Stimulated activated CD8-positive, alpha-beta memory T cell treated with anti-CD3 and anti-CD28 coated beads, Interleukin-2, amount 100 ng/mL, for 48 hours (primary cell): ENCODE results near the gene IER5.

Experiments used
- DNase-seq, 2 donors: peaks; one replicate each; pipeline ENCODE4 v3.0.0-alpha.2; 2020; ENCODE audit warnings: low read depth in 2 of 2

The IER5 gene

DNA sequence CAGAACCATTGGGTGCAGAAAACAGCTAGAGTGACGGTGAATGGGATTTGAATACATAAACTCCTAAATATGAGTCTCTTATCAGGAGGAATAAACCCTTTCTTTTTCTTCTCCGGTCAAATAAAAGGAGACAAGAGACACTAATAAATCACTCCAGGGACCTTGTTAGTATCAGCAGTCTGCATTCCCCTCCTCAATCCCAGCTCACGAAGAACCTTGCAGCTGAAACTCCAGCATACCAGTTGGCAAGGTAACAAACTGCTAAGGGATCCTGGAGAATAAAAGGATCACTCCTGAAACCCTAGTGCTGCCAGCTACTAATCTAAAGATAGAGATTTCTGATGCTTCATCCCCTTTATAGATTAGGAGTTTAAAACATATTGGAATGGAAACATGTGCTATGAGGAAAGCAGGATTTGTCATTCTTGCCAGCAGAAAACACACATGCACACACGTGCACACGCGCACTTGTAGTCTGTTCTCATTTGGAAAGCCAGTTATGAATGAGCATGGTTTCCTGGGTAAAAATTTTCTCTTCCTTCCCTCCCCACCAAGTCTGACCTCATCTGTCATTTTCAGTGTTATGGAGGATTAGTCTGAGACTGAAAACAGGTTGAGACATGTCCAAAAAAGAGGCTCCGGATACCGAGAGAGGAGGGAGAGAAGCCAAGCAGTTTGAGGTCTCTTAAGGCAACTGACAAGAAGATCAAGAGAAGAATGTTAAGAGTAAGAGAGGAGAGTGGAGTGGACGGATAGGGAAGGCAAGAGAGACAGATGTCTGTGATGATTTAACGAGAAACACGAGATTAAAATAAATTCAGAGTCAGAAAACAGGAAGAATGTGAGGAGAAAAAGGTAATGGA lies 10.9 kb downstream of the IER5 start:
- DNase-seq: peak in 1 of 2 donors; percentile 26

DNA sequence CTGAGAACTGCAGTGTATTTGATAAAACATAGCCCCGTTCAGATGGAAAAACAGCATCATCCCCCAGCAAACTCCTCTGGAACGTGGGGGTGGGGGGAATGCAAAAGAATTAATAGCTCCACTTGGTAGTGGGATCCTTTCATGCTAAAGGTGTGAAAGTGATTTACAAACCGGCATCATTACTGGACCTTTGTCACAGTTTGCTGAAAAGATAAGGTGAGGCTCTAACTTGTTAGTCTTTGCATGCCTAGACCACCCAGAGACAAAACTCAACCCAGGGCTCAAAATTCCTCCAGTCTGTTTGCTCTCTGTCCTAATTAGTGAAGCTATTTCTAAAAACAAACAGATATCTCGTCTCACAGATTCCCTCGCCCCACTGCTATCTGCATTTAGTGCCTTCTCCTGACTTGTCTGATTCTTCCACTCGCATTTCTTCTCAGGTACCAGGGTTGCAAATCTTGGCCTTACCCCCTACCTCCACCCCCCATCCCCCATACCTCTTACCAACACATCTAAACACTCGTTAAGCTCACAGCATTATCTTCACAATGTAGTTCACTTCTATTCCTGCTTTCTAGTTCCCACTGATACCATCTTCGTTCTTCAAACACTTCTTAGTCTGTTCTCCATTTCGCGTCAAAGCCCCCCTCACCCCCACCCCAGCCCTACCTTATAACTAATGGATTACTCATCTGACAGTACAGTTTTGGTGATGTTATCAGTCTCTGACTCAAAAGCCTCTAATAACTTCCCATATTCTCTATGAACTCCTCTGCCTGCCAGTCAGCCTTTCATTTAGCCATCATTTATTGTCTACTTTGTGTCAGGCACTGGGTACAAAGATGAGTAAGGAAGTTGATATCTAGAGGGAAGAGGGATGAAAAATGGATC lies 11.8 kb downstream of the IER5 start:
- peak in 1 of 2 donors; percentile 19 for DNase-seq

GRCh38 chr1:181100934-181101333 lies 12.4 kb downstream of the IER5 start:
- DNase-seq: no peak

DNA sequence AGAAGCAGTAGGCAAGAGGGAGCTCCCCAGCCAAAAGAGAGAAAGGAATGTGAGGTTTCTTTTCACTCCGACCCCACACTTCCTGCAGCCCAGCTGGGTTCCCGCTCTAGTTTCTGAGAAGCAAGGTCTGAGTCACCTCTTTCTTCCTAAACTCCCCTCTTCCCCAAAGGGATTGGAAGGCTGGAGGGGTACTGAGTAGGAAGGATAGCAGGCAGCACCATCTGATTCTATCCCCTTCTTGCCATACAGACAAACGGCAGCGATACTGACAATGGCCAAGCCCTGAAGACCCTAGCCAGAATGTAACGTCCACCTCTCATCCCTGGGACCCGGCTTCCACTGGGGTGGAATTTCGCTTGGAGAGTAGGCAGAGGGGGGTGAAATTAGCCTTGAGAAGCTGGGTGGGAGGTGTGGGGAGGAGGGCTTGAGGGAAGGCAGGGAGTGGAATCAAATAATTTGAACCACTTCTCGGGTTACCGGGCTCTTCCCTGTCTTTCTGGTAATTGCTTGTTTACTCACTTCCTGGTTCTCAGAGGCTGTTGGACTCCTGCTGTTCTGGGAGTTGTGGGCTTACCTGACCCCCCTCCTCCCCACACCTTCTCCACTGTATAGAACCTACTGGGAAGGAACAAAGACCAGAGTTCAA lies 13.2 kb downstream of the IER5 start:
- no peak for DNase-seq

- DNase-seq: no peak
These were observed 14.3 kb downstream of the IER5 start for GRCh38 chr1:181102841-181103240.

- DNase-seq: no peak
These were observed 14.9 kb downstream of the IER5 start for GRCh38 chr1:181103399-181103798.

DNA sequence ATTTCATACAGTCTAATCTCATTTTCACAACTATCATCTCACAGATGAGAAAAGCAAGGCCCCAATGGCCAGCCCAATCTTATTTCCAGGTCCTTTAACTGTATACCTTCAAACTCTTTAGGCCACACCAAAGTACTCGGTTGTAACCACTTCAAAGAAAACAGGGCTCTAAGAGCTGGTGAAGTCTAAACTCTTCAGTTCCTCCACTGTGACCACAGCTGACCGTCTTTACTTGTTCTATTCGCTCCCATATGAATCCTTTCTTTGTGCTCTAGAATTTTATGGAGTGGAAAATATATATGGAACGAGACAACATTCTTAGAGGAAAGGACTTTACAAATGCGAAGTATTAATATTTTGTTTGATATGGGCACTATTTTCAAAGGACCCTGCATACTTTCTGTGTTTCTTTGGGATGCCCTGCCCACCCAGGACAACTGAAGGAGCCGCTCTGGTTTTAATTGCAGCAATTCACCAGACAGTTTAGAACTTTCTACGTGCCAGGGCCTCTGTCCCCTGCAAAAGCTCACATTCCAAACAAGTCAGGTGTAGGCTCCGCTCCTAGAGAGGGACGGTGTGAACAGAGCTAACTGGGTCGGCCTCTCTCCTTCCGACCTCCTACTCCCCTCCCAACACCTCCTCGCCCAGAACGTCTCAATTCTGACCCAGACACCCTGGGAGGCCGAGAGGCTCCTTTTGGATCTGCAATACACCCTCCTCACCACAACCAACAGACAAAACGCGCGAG lies 15.7 kb downstream of the IER5 start:
- no peak for DNase-seq

GRCh38 chr1:181104790-181105133 lies 16.3 kb downstream of the IER5 start:
- peak; percentile 17 to 29 for DNase-seq

DNA sequence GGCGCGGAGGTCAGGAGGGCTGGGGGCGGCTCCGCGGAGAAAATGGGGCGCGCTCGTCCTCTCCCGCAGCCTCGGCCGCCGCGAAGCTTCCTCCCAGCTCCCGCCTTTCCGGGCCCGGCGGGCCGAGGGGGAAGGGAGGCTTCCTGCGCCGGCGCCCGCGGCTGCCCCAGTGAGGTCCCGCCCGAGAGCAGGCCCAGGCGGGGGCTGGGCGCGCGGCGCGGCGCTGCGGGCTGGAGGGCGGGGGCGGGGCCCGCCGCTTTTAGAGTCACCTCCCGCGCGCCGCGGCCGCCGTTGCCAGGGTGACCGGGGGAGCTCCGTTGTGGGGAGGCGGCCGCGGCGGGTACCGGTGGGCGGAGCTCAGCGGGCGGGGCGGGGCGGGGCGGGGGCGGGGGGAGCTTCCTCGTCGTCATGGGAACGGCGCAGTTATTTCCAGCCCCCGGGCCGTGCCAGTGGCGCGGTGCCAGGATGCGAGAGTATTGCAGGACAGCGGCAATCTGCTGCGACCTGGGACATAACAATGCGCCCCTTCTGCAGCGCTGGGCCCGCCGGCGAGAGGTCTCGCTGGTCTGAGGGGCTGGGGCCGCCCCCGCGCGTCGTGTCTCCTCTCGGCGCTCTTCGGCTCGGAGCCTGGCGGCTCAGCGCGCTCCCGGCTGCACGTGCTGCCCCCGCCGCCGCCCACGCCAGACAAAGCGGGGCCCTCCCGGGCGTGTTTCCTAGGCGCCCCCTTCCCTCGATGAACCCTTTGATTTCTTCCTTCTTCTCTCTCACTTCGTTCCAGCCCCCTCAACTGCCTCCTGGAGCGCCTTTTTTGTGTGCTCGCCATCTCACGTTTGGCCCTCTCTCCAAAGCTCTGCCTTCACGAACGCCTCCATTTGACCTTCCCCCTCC lies 16.9 kb downstream of the IER5 start:
- DNase-seq: peak; percentile 83 to 93

DNA sequence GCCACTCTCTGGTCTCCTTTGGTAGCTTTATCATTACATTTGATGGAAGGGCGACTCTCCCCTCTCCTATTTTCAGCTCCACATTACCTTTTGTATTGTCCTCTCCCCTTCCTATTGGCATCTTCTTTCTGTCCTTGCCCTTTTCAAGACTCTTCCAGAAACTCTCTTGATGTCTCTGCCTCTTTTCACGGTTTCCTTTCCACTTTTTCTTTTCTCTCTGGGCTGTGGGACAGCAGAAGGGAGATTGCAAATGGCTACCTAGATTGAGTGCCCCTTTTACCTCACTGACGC lies 17.5 kb downstream of the IER5 start:
- DNase-seq: no peak

DNA sequence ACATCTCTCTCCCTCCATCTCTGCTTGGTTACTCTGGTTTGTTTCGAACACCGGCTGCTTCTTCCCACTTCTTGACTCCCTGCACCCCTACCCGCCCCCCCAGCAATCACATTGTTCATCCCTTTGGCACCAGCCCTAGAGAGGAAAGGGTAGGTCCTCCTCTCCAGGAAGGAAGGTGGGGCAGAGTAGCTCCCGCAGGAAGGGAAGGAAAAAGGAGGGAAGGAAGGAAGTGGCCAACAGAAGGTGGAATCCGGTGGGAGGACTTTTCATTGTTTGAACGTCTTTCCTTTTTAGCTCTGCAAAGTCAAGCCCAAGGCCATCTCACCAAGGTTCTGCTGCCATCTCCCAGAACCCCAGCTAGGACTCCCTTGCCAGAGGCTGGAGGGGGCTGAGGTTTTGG lies 18.0 kb downstream of the IER5 start:
- DNase-seq: no peak

GRCh38 chr1:181107711-181108110 lies 19.2 kb downstream of the IER5 start:
- no peak for DNase-seq

- no peak for DNase-seq
These were observed 19.9 kb downstream of the IER5 start for GRCh38 chr1:181108304-181108867.

DNA sequence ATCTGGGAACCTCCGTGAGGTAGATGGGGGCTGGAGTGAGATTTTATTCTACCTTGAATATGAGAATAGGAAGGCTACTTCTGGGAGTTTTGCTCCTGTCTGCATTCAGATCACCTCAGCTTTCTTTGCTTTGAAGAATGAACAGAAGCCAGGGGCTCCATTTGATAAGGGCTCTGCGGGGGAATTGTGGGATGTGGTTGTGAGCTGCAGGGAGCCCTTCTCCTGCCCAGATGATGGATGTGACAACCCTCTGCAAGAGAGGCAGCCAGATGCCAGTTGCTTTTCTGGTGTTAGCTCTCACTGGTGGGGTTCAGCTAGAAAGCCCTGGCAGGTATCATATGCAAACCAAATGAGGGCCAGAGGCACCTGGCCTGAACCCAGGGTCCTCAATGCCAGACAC lies 21.5 kb downstream of the IER5 start:
- no peak for DNase-seq

DNA sequence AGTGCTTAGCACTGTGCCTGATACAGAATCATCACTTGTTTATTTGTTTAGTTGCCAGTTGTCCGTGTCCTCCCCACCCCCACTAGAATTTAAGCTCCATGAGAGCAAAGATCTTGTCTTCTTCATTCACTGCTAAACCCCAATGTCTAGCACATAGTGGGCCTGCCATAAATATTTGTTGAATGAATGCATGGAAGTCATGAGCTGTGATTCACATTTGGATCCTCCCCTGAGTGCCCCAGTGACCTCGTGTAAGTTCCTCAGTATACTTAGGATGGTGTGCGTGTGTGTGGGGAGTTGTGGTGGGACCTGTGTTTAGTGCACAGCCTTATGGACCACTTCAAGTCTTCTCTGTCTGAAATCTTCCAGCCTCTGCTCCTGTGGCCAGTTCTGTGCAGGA lies 23.1 kb downstream of the IER5 start:
- DNase-seq: no peak

DNA sequence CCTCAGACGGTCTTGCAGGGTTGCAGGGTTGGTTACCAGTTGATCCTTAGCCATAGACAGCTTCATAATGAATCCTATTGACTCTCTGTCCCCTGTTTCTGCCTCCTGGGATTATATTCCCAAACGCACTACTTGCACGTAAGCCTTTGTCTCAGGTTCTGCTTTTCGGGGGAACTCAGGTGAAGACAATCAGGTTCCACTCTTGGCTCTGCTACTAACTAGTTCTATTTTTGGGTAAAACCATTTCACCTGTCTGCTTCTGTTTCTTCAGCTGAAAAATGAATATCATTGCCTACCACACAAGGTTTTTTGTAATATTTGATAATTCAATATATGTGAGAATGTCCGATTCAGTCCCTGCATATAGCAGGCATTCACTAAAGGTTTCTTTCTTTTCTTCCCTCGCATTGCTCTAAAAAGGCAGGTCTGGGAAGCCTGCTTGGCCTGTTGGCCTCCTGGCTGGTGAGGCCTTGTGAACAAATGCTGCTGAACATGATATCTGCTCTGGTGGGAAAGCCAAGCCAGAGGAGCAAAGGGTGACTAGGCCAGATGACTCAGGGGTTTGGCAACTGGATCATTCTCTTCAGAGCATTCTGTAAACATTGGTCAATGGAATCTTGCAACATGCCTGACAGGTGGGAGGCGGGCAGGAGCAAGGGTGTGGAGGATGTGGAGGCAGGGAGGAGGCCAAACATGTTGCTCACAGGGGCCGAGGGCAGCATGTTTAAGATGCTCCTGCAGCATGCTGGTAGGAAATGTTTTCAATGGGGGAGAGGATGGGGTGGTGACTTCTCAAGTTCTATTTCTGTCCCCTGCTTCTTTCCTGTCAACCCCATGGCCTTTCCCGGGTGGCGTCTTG lies 23.8 kb downstream of the IER5 start:
- no peak for DNase-seq

GRCh38 chr1:181113059-181113641 lies 24.6 kb downstream of the IER5 start:
- DNase-seq: no peak

GRCh38 chr1:181114574-181115367 lies 26.3 kb downstream of the IER5 start:
- DNase-seq: no peak

- no peak for DNase-seq
These were observed 26.8 kb downstream of the IER5 start for GRCh38 chr1:181115368-181115684.
